K562 (cell line): ENCODE results near the gene TOMM70. TPM values are rescaled to one million over a fixed set of nuclear protein-coding genes. Genes with fewer than 3 reads are reported as not detected.

Experiments used
- ATAC-seq: fragments of 200-7000 bp; cut with Tn5 transposase; 3 replicates; pipeline ENCODE4 v1.9.1; 2020; ENCODE audit warnings: moderate library complexity
- BruUV-seq: library from RNA; stranded (reverse); fragments of 400-500 nt; replicated peaks from 2 replicates; lab custom pipeline; 2021; lab: Mats Ljungman, UMichigan
- CTCF ChIA-PET: fragments of 300-600 bp; formaldehyde crosslinking; extraction: SDS; loops from one replicate; lab custom pipeline; 2021; ENCODE audit warnings: low intra/inter-chr PET ratio; lab: Yijun Ruan, JAX
- POLR2A ChIA-PET: fragments of 300-600, 350-650 bp; sonication (Branson Sonifier 250); formaldehyde crosslinking; extraction: SDS; loops from one replicate; lab custom pipeline; 2021; ENCODE audit warnings: antibody characterized with exemption, inconsistent platforms; lab: Yijun Ruan, JAX
- DNase-seq, 4 experiments: peaks; one replicate each; pipeline versions ENCODE4 v3.0.0 to v3.0.0-alpha.2; 2011 to 2018; ENCODE audit warnings: low spot score in 3 of 4, mixed read lengths in 3 of 4; ENCODE audit errors: extremely low read depth in 1 of 4
- FAIRE-seq: peaks from 2 replicates; lab custom pipeline; 2011; peaks lifted over from hg19 to GRCh38; lab: Jason Lieb, UNC
- H2AFZ ChIP-seq: 2 replicates; pipeline ENCODE4 v1.6.0; 2011; ENCODE audit warnings: low read depth, low read length, control low read depth, inconsistent platforms
- H3K27ac ChIP-seq: fragments of 200-600 bp; 3 replicates; pipeline ENCODE4 v1.8.0; 2011; ENCODE audit warnings: low read depth, mild to moderate bottlenecking, control low read depth, inconsistent platforms, low read length, moderate library complexity, mixed read lengths; ENCODE audit errors: extremely low read depth
- H3K27me3 ChIP-seq, 2 experiments: fragments of 300-600 bp in 1 of 2; 2 replicates in 1 of 2; 3 replicates in 1 of 2; pipeline versions ENCODE4 v1.6.0 to v1.8.0; 2011; ENCODE audit warnings: inconsistent platforms in 2 of 2, low read length in 2 of 2, mild to moderate bottlenecking in 1 of 2, mixed read lengths in 1 of 2, moderate library complexity in 1 of 2; ENCODE audit not compliant: control insufficient read depth in 2 of 2, insufficient read depth in 2 of 2
- H3K36me3 ChIP-seq: fragments of 300-600 bp; 3 replicates; pipeline ENCODE4 v1.8.0; 2011; ENCODE audit warnings: mild to moderate bottlenecking, low read length, inconsistent platforms; ENCODE audit not compliant: control insufficient read depth, insufficient read depth
- H3K4me1 ChIP-seq, 2 experiments: fragments of 200-600 bp in 1 of 2; replicated peaks in 1 of 2; 2 replicates in 1 of 2; 3 replicates in 1 of 2; pipeline versions ENCODE4 v1.5.1 to v1.8.0; 2011; ENCODE audit warnings: inconsistent platforms in 2 of 2, low read length in 2 of 2, mild to moderate bottlenecking in 1 of 2, mixed read lengths in 1 of 2, moderate library complexity in 1 of 2; ENCODE audit not compliant: control insufficient read depth in 2 of 2, insufficient read depth in 2 of 2
- H3K4me2 ChIP-seq: 2 replicates; pipeline ENCODE4 v1.6.1; 2011; ENCODE audit warnings: low read length, control low read depth, inconsistent platforms, mixed read lengths; ENCODE audit not compliant: insufficient read depth
- H3K4me3 ChIP-seq: fragments of 200-600 bp; sonication (generic), shearing (Covaris generic); 2 replicates; pipeline ENCODE4 v1.5.1; 2016; ENCODE audit warnings: control low read depth, inconsistent platforms
- H3K79me2 ChIP-seq: fragments of 200-600 bp; 3 replicates; pipeline ENCODE4 v1.8.0; 2011; ENCODE audit warnings: low read length, inconsistent platforms; ENCODE audit not compliant: control insufficient read depth, insufficient read depth
- H3K9ac ChIP-seq, 2 experiments: 2 replicates each; pipeline versions ENCODE4 v1.6.0 to v1.6.1; 2011; ENCODE audit warnings: low read depth in 2 of 2, low read length in 2 of 2, control low read depth in 1 of 2, inconsistent platforms in 1 of 2, mild to moderate bottlenecking in 1 of 2, mixed read lengths in 1 of 2; ENCODE audit not compliant: insufficient read depth in 1 of 2
- H3K9me1 ChIP-seq: one replicate; pipeline ENCODE4 v1.6.0; 2011; ENCODE audit warnings: inconsistent platforms, mild to moderate bottlenecking, low read length, moderate library complexity; ENCODE audit not compliant: control insufficient read depth, insufficient read depth
- H3K9me3 ChIP-seq: replicated peaks from 2 replicates; pipeline ENCODE4 v1.5.1; 2011; ENCODE audit warnings: low read depth, low read length, inconsistent platforms; ENCODE audit not compliant: control insufficient read depth, insufficient read depth
- H4K20me1 ChIP-seq: replicated peaks from 2 replicates; pipeline ENCODE4 v1.6.1; 2011; ENCODE audit warnings: low read length, inconsistent platforms, mixed read lengths; ENCODE audit not compliant: control insufficient read depth, insufficient read depth
- CREB1 ChIP-seq, 2 experiments: sonication (generic) in 1 of 2; formaldehyde crosslinking in 1 of 2; IDR thresholded peaks; 2 replicates each; pipeline versions ENCODE4 v1.6.1 to v1.8.0; 2012 to 2022; ENCODE audit warnings: inconsistent platforms in 1 of 2, mild to moderate bottlenecking in 1 of 2, missing genetic modification reagents in 1 of 2, moderate library complexity in 1 of 2
- GTF3C2 ChIP-seq: IDR thresholded peaks from 3 replicates; pipeline ENCODE4 v1.6.1; 2011; ENCODE audit warnings: borderline replicate concordance, mild to moderate bottlenecking, moderate library complexity; ENCODE audit not compliant: insufficient read length; ENCODE audit errors: extremely low read depth
- HNRNPK ChIP-seq: fragments of 200-400 bp; formaldehyde crosslinking; IDR thresholded peaks from one replicate; pipeline ENCODE4 v1.6.1; 2018; ENCODE audit warnings: mild to moderate bottlenecking, low read depth, low read length; ENCODE audit not compliant: poor library complexity, severe bottlenecking
- TEAD2 ChIP-seq: fragments of 450-650 bp; IDR thresholded peaks from 2 replicates; pipeline ENCODE4 v1.6.1; 2016; ENCODE audit warnings: missing genetic modification characterization, control low read depth, missing compliant biosample characterization
- WGBS: fragments of 100-300 bp; shearing (Covaris generic); methylation state at CpG from one replicate; pipeline ENCODE4 v1.1.6; 2016; ENCODE audit warnings: low coverage, mixed read lengths; ENCODE audit not compliant: insufficient coverage; ENCODE audit errors: missing lambda C conversion rate; 5-methylcytosine and 5-hydroxymethylcytosine counted together
- in situ Hi-C: fragments of 300-500 bp; cut with MboI; formaldehyde crosslinking; loops from 4 replicates; pipeline ENCODE4 v1.15.0; 2018; ENCODE audit warnings: inconsistent platforms, mixed read lengths
- intact Hi-C: fragments of 100-400 bp; cut with micrococcal nuclease; formaldehyde crosslinking; loops from 2 replicates; pipeline ENCODE4 v1.14.2; 2022
- polyA plus RNA-seq, 8 experiments: library from polyadenylated mRNA; depleted of rRNA in 4 of 8; stranded (reverse) in 5 of 8; unstranded in 3 of 8; fragments of >200 nt; fragmentation: Nextera tagmentation in 2 of 8; fragmentation: Illumina TruSeq in 1 of 8; extraction: Ambion mirVana in 2 of 8; extraction: Trizol in 1 of 8; gene quantifications; 2 replicates each; pipeline versions ENCODE4 v1.2.1 to v1.2.3, GENCODE V29; 2011 to 2014; ENCODE audit warnings: inconsistent platforms in 1 of 8, missing spikeins in 1 of 8
- total RNA-seq, 7 experiments: library from RNA; depleted of rRNA in 6 of 7; stranded (reverse); fragments of >200 nt in 6 of 7; fragmentation: Illumina TruSeq in 2 of 7; extraction: Trizol in 2 of 7; gene quantifications; 2 replicates each; pipeline versions ENCODE4 v1.2.1 to v1.2.3, GENCODE V29; 2011 to 2021; ENCODE audit warnings: low replicate concordance in 1 of 7

Gene TOMM70
- total and polyA plus RNA-seq, 9 of the 15 experiments (the other 6 are each of a cell fraction or from before 2014, with no cell fraction given), result 17.5 to 75.6 (median 54.9) TPM

GRCh38 chr3:100333970-100334487 is 66.9 kb downstream of the TOMM70 start:
- Histone ChIP-seq H3K27me3 (no peaks in the 10 kb centered on the region), H3K4me3 (peak overlapping the region; percentile 62), H3K9me1 (no peaks in the 10 kb centered on the region), H2AFZ (peak overlapping the region; percentile 98), H3K9me3 (no peaks in the 10 kb centered on the region), H4K20me1 (no peaks in the 10 kb centered on the region), H3K27ac (peak overlapping the region; percentile 61; the same call in 2 of the 3 replicates), H3K36me3 (no peaks in the 10 kb centered on the region), H3K4me1 (peaks cover 9 to 14% of the 10 kb centered on the region in 2 experiments; a peak in 4 of 5 replicates), H3K79me2 (peaks cover 7% of the 10 kb centered on the region; the same call in 2 of the 3 replicates), H3K4me2 (peak overlapping the region; percentile 92), H3K9ac (peak overlapping the region; percentile 82 to 93)
- CTCF ChIA-PET, result no interaction called here
- DNase-seq (no peak), ATAC-seq (no peak), FAIRE-seq (no peak)
- TF ChIP-seq CREB1 (IDR thresholded peaks at IDR 0.05) (no peak), CREB1 (CRISPR knock-in tag; IDR thresholded peaks at IDR 0.05) (0 out of 2 replicates have a peak, but pooled peaks have one; percentile 14), GTF3C2 (no peak), TEAD2 (no peak), HNRNPK (no peak)
- BruUV-seq, result TSS peak; percentile 62
- WGBS, result 63% methylated on average over 11 of the region's 14 CpGs
- intact Hi-C loops (no loop called here), in situ Hi-C loops (no loop called here)
- POLR2A ChIA-PET, result interaction anchor here (1.4 to 2.4 kb wide), 3 partner anchors 15 to 68 kb away, joined by 3 to 6 read pairs (median 5); partner anchors contain the start of genes LNP1 and TOMM70
